ENCODE measurements around the gene PACSIN1.

PACSIN1 gene

DNA sequence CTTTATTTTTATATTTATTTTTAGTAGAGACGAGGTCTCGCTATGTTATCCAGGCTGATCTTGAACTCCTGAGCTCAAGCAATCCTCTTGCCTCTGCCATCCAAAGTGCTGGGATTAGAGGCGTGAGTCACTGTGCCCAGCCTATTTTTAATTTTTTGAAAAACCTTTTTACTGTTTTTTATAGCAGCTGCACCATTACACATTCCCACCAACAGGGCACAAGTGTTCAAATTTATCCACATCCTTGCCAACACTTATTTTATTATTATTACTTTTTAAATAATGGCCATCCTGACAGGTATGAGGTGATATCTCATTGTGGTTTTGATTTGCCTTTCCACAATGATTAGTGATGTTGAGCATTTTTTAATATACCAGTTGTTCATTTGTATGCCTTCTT lies 42.5 kb downstream of the PACSIN1 start:
- H3K27me3 ChIP-seq (ENCODE audit: insufficient read depth, low read length) = no peaks in the 10 kb centered on the region
- H3K36me3 ChIP-seq (ENCODE audit: control insufficient read depth in 1 of 2, insufficient read depth in 2 of 2, low read length in 2 of 2) = no peaks in the 10 kb centered on the region
- no peaks in the 10 kb centered on the region for H3K4me1 ChIP-seq (ENCODE audit: control insufficient read depth in 1 of 2, insufficient read depth in 2 of 2, low read length in 2 of 2)
- H4K12ac ChIP-seq (ENCODE audit: low read depth, low read length) = no peak overlapping the region
- no peaks in the 10 kb centered on the region for H3K79me2 ChIP-seq (ENCODE audit: control insufficient read depth, insufficient read depth, low read length, poor library complexity)
- H2BK5ac ChIP-seq (ENCODE audit: low read depth, low read length, poor library complexity) = no peak overlapping the region
- H3K23ac ChIP-seq (ENCODE audit: low read length) = no peak overlapping the region
- WGBS (ENCODE audit: extremely low coverage, insufficient coverage, insufficient read length) = no CpG with 5 or more reads among the region's 3 CpGs
- no peak overlapping the region for H3K9ac ChIP-seq (ENCODE audit: low read length)
- no peak overlapping the region for H3K4ac ChIP-seq (ENCODE audit: low read depth, low read length)
- H2BK120ac ChIP-seq (ENCODE audit: insufficient read depth, low read length, poor library complexity) = no peak overlapping the region
- no peak overlapping the region for H3K27ac ChIP-seq (ENCODE audit: low read depth, low read length)
- H2AK5ac ChIP-seq (ENCODE audit: low read length) = no peak overlapping the region
- H3K4me3 ChIP-seq (ENCODE audit: low read depth, low read length) = no peak overlapping the region
- no peak overlapping the region for H3K4me2 ChIP-seq (ENCODE audit: low read length)
- no peak for DNase-seq
- no peaks in the 10 kb centered on the region for H3K79me1 ChIP-seq (ENCODE audit: low read length)
- no peak overlapping the region for H2BK12ac ChIP-seq (ENCODE audit: low read length)
- no peaks in the 10 kb centered on the region for H3K9me3 ChIP-seq (ENCODE audit: insufficient read depth, low read depth, low read length)
- H2AFZ ChIP-seq (ENCODE audit: insufficient read depth, low read length, poor library complexity) = no peak overlapping the region
- no peak overlapping the region for H3K18ac ChIP-seq (ENCODE audit: low read length)
- H4K8ac ChIP-seq (ENCODE audit: low read depth, low read length) = no peak overlapping the region
- no peak overlapping the region for H4K91ac ChIP-seq (ENCODE audit: low read depth, low read length)
- H3K14ac ChIP-seq (ENCODE audit: low read length) = no peak overlapping the region

DNA sequence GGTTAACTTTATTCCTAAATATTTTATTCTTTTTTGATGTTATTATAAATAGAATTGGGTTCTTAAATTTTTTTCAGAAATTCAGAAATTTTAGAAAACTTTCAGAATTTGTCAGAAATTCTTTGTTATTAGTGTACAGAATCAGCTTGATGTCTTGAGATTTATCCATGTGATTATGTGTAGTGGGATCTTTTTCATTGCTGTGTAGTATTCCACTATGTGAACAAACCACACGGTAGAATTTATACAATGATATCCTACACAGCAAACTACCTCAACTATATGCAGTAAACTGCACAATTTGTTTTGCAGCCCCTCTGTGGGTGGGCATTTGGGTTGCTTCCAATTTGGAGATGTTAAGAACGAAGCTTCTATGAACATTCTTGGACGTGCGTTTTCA lies 43.9 kb downstream of the PACSIN1 start:
- no peak overlapping the region for H2BK12ac ChIP-seq (ENCODE audit: low read length)

DNA sequence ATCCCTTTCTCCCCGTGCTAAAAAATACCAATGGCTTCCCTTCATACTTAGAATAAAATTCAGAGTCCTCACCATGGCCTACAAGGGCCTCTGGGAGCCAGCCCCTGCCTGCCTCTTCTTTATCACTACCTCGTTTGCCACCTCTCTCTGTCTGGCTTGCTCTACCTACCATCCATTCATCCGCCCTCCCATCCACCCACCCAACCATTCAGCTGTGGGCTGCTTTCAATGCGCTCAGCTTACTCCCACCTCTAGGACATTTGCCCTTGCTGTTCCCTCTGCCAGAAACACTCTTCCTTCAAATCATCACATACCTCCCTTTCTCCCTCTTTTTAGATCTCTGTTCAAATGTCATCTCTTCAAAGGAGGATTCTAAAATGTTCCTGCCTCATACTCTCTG lies 44.4 kb downstream of the PACSIN1 start:
- H3K79me1 ChIP-seq (ENCODE audit: low read length) = no peaks in the 10 kb centered on the region
- H3K23ac ChIP-seq (ENCODE audit: low read length) = no peak overlapping the region
- no peak overlapping the region for H3K14ac ChIP-seq (ENCODE audit: low read length)
- H2AFZ ChIP-seq (ENCODE audit: insufficient read depth, low read length, poor library complexity) = no peak overlapping the region
- H2BK12ac ChIP-seq (ENCODE audit: low read length) = no peak overlapping the region
- no peak overlapping the region for H4K8ac ChIP-seq (ENCODE audit: low read depth, low read length)
- H4K12ac ChIP-seq (ENCODE audit: low read depth, low read length) = no peak overlapping the region
- H3K27ac ChIP-seq (ENCODE audit: low read depth, low read length) = no peak overlapping the region
- H3K9me3 ChIP-seq (ENCODE audit: insufficient read depth, low read depth, low read length) = no peaks in the 10 kb centered on the region
- H3K4ac ChIP-seq (ENCODE audit: low read depth, low read length) = no peak overlapping the region
- DNase-seq = no peak
- H2BK5ac ChIP-seq (ENCODE audit: low read depth, low read length, poor library complexity) = no peak overlapping the region
- H3K27me3 ChIP-seq (ENCODE audit: insufficient read depth, low read length) = peaks cover 9% of the 10 kb centered on the region
- no peak overlapping the region for H3K4me3 ChIP-seq (ENCODE audit: low read depth, low read length)
- no CpG with 5 or more reads among the region's 4 CpGs for WGBS (ENCODE audit: extremely low coverage, insufficient coverage, insufficient read length)
- H3K18ac ChIP-seq (ENCODE audit: low read length) = no peak overlapping the region
- no peak overlapping the region for H4K91ac ChIP-seq (ENCODE audit: low read depth, low read length)
- no peak overlapping the region for H2AK5ac ChIP-seq (ENCODE audit: low read length)
- H2BK120ac ChIP-seq (ENCODE audit: insufficient read depth, low read length, poor library complexity) = no peak overlapping the region
- no peak overlapping the region for H3K4me2 ChIP-seq (ENCODE audit: low read length)
- no peak overlapping the region for H3K9ac ChIP-seq (ENCODE audit: low read length)
- no peaks in the 10 kb centered on the region for H3K36me3 ChIP-seq (ENCODE audit: control insufficient read depth in 1 of 2, insufficient read depth in 2 of 2, low read length in 2 of 2)
- peaks cover 0 to 2% of the 10 kb centered on the region in 2 experiments for H3K4me1 ChIP-seq (ENCODE audit: control insufficient read depth in 1 of 2, insufficient read depth in 2 of 2, low read length in 2 of 2)
- H3K79me2 ChIP-seq (ENCODE audit: control insufficient read depth, insufficient read depth, low read length, poor library complexity) = no peaks in the 10 kb centered on the region

More for the DNA sequence above, 43.9 kb downstream of the PACSIN1 start:
- Histone ChIP-seq H4K8ac (ENCODE audit: low read depth, low read length) (no peak overlapping the region), H3K4me2 (ENCODE audit: low read length) (no peak overlapping the region), H4K12ac (ENCODE audit: low read depth, low read length) (no peak overlapping the region), H2AFZ (ENCODE audit: insufficient read depth, low read length, poor library complexity) (no peak overlapping the region), H3K9me3 (ENCODE audit: insufficient read depth, low read depth, low read length) (no peaks in the 10 kb centered on the region), H3K4me1 (ENCODE audit: control insufficient read depth in 1 of 2, insufficient read depth in 2 of 2, low read length in 2 of 2) (peaks cover 0 to under 1% of the 10 kb centered on the region in 2 experiments), H4K91ac (ENCODE audit: low read depth, low read length) (no peak overlapping the region), H3K79me2 (ENCODE audit: control insufficient read depth, insufficient read depth, low read length, poor library complexity) (no peaks in the 10 kb centered on the region), H3K27me3 (ENCODE audit: insufficient read depth, low read length) (peaks cover 5% of the 10 kb centered on the region), H3K23ac (ENCODE audit: low read length) (no peak overlapping the region), H3K14ac (ENCODE audit: low read length) (no peak overlapping the region), H2AK5ac (ENCODE audit: low read length) (no peak overlapping the region), H3K79me1 (ENCODE audit: low read length) (no peaks in the 10 kb centered on the region), H2BK5ac (ENCODE audit: low read depth, low read length, poor library complexity) (no peak overlapping the region), H3K4me3 (ENCODE audit: low read depth, low read length) (no peak overlapping the region), H3K36me3 (ENCODE audit: control insufficient read depth in 1 of 2, insufficient read depth in 2 of 2, low read length in 2 of 2) (no peaks in the 10 kb centered on the region), H3K9ac (ENCODE audit: low read length) (no peak overlapping the region), H3K4ac (ENCODE audit: low read depth, low read length) (no peak overlapping the region), H2BK120ac (ENCODE audit: insufficient read depth, low read length, poor library complexity) (no peak overlapping the region), H3K27ac (ENCODE audit: low read depth, low read length) (no peak overlapping the region), H3K18ac (ENCODE audit: low read length) (no peak overlapping the region)
- WGBS (ENCODE audit: extremely low coverage, insufficient coverage, insufficient read length) = no CpG with 5 or more reads among the region's 4 CpGs
- DNase-seq = no peak

DNA sequence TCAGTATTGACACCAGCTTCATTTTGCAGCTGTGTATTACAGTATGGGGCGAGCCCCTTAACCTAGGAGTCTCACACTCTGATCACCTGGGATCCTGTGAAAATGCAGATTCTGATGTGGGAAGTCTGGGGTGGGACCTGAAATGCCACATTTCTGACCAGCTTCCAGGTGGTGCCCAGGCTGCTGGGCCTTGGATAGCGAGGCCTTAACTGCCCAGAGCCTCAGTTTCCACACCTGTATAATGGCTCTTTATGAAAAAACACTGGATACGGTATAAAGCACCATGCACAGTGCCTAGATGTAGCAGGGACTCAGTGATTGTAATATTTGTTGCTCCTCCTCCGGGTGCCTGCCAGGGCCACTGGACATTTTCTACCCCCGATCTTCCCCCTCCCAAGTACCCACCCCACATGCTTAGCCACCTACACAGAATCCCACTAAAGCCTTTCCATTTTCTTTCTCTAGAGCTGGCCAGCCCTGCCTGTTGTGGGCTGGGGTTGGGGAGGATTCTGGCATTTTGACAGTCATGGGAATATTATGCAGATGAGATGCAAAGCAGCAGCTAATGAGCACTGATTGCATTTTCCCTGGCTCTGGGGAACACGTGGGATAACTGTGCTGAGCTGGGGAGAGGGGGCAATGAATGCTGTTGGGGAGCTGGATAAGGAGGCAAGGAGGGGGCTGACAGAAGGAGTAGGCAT lies 45.5 kb downstream of the PACSIN1 start:
- Histone ChIP-seq H3K4me2 (ENCODE audit: low read length) (no peak overlapping the region), H3K27ac (ENCODE audit: low read depth, low read length) (no peak overlapping the region), H3K27me3 (ENCODE audit: insufficient read depth, low read length) (peaks cover 10% of the 10 kb centered on the region), H4K8ac (ENCODE audit: low read depth, low read length) (no peak overlapping the region), H2AK5ac (ENCODE audit: low read length) (no peak overlapping the region), H3K79me2 (ENCODE audit: control insufficient read depth, insufficient read depth, low read length, poor library complexity) (no peaks in the 10 kb centered on the region), H3K4me3 (ENCODE audit: low read depth, low read length) (no peak overlapping the region), H2AFZ (ENCODE audit: insufficient read depth, low read length, poor library complexity) (no peak overlapping the region), H4K12ac (ENCODE audit: low read depth, low read length) (no peak overlapping the region), H3K23ac (ENCODE audit: low read length) (no peak overlapping the region), H3K14ac (ENCODE audit: low read length) (no peak overlapping the region), H2BK5ac (ENCODE audit: low read depth, low read length, poor library complexity) (no peak overlapping the region), H3K9ac (ENCODE audit: low read length) (no peak overlapping the region), H4K91ac (ENCODE audit: low read depth, low read length) (no peak overlapping the region), H2BK120ac (ENCODE audit: insufficient read depth, low read length, poor library complexity) (no peak overlapping the region), H3K79me1 (ENCODE audit: low read length) (no peaks in the 10 kb centered on the region), H3K36me3 (ENCODE audit: control insufficient read depth in 1 of 2, insufficient read depth in 2 of 2, low read length in 2 of 2) (no peaks in the 10 kb centered on the region), H3K4ac (ENCODE audit: low read depth, low read length) (no peak overlapping the region), H2BK12ac (ENCODE audit: low read length) (no peak overlapping the region), H3K18ac (ENCODE audit: low read length) (no peak overlapping the region), H3K9me3 (ENCODE audit: insufficient read depth, low read depth, low read length) (no peaks in the 10 kb centered on the region), H3K4me1 (ENCODE audit: control insufficient read depth in 1 of 2, insufficient read depth in 2 of 2, low read length in 2 of 2) (peaks cover 0 to 2% of the 10 kb centered on the region in 2 experiments)
- no CpG with 5 or more reads among the region's 6 CpGs for WGBS (ENCODE audit: extremely low coverage, insufficient coverage, insufficient read length)
- DNase-seq = no peak

All from trophoblast cell (in vitro differentiated cells and primary cell).